ENCODE results near the gene HLTF.

DNA sequence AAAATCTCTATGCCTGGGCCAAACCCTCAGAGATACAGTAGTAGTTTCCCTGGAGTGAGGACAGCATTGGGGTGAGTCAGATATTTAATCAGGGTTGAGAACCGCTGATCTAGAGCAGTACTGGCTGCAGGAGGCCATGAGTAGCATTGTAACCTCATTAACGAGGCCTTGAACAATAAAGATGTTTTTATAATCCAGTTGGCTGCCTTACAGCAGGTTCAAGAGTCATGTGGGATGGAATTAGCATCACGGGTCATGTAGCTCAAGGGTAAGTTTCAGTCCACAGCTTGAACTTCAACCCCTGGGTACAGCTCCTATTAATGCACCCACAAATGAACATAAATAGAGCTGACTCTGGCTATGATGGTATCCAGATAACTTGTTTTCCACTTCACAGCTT is 48.2 kb upstream of the HLTF start:
- TF ChIP-seq, protein P1, sequence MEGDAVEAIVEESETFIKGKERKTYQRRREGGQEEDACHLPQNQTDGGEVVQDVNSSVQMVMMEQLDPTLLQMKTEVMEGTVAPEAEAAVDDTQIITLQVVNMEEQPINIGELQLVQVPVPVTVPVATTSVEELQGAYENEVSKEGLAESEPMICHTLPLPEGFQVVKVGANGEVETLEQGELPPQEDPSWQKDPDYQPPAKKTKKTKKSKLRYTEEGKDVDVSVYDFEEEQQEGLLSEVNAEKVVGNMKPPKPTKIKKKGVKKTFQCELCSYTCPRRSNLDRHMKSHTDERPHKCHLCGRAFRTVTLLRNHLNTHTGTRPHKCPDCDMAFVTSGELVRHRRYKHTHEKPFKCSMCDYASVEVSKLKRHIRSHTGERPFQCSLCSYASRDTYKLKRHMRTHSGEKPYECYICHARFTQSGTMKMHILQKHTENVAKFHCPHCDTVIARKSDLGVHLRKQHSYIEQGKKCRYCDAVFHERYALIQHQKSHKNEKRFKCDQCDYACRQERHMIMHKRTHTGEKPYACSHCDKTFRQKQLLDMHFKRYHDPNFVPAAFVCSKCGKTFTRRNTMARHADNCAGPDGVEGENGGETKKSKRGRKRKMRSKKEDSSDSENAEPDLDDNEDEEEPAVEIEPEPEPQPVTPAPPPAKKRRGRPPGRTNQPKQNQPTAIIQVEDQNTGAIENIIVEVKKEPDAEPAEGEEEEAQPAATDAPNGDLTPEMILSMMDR (conservative IDR thresholded peaks at IDR 0.05; ENCODE audit: low read depth, low read length): no peak
- no peak for TF ChIP-seq RCOR1 (IDR thresholded peaks at IDR 0.05; ENCODE audit: insufficient replicate concordance, low read length)

All from IMR-90 (cell line).